ENCODE data around the gene XKR8.

DNA sequence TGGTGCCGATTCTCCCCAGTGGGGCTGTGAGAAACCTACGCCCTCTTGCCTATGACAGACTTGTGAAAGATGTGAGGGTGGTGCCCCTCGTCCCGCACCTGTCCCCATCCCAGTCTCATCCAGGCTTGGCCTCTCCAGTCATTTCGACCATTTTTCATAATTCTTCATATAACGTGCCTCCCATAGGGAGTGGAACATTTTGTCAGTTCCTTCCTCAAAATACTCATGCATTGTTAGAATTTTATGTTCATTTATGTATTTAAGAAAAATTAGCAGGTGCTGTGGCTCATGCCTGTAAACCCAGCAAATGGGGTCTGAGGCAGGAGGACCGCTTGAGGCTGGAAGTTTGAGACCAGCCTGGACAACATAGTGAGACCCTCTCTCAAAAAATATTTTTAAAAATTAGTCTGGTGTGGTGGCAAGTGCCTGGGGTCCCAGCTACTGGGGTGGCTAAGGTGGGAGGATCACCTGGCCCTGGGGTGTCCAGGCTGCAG lies 44.6 kb upstream of the XKR8 start:
- TF ChIP-seq EP300 (IDR thresholded peaks at IDR 0.05; ENCODE audit: borderline replicate concordance in 1 of 2, control insufficient read depth in 1 of 2, low read depth in 2 of 2, low read length in 2 of 2): no peak
- TF ChIP-seq, protein P1, sequence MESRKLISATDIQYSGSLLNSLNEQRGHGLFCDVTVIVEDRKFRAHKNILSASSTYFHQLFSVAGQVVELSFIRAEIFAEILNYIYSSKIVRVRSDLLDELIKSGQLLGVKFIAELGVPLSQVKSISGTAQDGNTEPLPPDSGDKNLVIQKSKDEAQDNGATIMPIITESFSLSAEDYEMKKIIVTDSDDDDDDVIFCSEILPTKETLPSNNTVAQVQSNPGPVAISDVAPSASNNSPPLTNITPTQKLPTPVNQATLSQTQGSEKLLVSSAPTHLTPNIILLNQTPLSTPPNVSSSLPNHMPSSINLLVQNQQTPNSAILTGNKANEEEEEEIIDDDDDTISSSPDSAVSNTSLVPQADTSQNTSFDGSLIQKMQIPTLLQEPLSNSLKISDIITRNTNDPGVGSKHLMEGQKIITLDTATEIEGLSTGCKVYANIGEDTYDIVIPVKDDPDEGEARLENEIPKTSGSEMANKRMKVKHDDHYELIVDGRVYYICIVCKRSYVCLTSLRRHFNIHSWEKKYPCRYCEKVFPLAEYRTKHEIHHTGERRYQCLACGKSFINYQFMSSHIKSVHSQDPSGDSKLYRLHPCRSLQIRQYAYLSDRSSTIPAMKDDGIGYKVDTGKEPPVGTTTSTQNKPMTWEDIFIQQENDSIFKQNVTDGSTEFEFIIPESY (IDR thresholded peaks at IDR 0.05): no peak
- TF ChIP-seq, protein P2, sequence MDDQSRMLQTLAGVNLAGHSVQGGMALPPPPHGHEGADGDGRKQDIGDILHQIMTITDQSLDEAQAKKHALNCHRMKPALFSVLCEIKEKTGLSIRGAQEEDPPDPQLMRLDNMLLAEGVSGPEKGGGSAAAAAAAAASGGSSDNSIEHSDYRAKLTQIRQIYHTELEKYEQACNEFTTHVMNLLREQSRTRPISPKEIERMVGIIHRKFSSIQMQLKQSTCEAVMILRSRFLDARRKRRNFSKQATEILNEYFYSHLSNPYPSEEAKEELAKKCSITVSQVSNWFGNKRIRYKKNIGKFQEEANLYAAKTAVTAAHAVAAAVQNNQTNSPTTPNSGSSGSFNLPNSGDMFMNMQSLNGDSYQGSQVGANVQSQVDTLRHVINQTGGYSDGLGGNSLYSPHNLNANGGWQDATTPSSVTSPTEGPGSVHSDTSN (IDR thresholded peaks at IDR 0.05; ENCODE audit: insufficient replicate concordance, low read depth, low read length): no peak
- no peak for TF ChIP-seq POLR2AphosphoS5 (IDR thresholded peaks at IDR 0.05; ENCODE audit: low read length)
- no peak for TF ChIP-seq SIN3A (IDR thresholded peaks at IDR 0.05; ENCODE audit: low read depth, low read length)
- TF ChIP-seq POLR2A (IDR thresholded peaks at IDR 0.05; ENCODE audit: low read depth, low read length): no peak
- no peak for TF ChIP-seq DPF2 (IDR thresholded peaks at IDR 0.05)
- TF ChIP-seq, protein P3, sequence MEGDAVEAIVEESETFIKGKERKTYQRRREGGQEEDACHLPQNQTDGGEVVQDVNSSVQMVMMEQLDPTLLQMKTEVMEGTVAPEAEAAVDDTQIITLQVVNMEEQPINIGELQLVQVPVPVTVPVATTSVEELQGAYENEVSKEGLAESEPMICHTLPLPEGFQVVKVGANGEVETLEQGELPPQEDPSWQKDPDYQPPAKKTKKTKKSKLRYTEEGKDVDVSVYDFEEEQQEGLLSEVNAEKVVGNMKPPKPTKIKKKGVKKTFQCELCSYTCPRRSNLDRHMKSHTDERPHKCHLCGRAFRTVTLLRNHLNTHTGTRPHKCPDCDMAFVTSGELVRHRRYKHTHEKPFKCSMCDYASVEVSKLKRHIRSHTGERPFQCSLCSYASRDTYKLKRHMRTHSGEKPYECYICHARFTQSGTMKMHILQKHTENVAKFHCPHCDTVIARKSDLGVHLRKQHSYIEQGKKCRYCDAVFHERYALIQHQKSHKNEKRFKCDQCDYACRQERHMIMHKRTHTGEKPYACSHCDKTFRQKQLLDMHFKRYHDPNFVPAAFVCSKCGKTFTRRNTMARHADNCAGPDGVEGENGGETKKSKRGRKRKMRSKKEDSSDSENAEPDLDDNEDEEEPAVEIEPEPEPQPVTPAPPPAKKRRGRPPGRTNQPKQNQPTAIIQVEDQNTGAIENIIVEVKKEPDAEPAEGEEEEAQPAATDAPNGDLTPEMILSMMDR (IDR thresholded peaks at IDR 0.05 in 2 of 3, conservative IDR thresholded peaks at IDR 0.05 in 1 of 3; ENCODE audit: control insufficient read depth in 2 of 3, extremely low read depth in 1 of 3, insufficient read depth in 1 of 3, low read depth in 3 of 3, low read length in 3 of 3): no peak
- no peak for TF ChIP-seq POLR2AphosphoS2 (IDR thresholded peaks at IDR 0.05; ENCODE audit: low read depth, low read length)
- TF ChIP-seq, protein P4, sequence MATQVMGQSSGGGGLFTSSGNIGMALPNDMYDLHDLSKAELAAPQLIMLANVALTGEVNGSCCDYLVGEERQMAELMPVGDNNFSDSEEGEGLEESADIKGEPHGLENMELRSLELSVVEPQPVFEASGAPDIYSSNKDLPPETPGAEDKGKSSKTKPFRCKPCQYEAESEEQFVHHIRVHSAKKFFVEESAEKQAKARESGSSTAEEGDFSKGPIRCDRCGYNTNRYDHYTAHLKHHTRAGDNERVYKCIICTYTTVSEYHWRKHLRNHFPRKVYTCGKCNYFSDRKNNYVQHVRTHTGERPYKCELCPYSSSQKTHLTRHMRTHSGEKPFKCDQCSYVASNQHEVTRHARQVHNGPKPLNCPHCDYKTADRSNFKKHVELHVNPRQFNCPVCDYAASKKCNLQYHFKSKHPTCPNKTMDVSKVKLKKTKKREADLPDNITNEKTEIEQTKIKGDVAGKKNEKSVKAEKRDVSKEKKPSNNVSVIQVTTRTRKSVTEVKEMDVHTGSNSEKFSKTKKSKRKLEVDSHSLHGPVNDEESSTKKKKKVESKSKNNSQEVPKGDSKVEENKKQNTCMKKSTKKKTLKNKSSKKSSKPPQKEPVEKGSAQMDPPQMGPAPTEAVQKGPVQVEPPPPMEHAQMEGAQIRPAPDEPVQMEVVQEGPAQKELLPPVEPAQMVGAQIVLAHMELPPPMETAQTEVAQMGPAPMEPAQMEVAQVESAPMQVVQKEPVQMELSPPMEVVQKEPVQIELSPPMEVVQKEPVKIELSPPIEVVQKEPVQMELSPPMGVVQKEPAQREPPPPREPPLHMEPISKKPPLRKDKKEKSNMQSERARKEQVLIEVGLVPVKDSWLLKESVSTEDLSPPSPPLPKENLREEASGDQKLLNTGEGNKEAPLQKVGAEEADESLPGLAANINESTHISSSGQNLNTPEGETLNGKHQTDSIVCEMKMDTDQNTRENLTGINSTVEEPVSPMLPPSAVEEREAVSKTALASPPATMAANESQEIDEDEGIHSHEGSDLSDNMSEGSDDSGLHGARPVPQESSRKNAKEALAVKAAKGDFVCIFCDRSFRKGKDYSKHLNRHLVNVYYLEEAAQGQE (IDR thresholded peaks at IDR 0.05; ENCODE audit: low read depth, low read length): no peak

Measured in GM12878 (cell line).